HG03280 (cell line): Measurements from ENCODE around the gene CPN2.
A peak's percentile ranks its signal among the peaks of the same experiment; 100 is the strongest.

ENCODE experiments used
- ATAC-seq: cut with Tn5 transposase; IDR thresholded peaks from one replicate; pipeline ENCODE4 v1.9.1; 2021; ENCODE audit warnings: mild to moderate bottlenecking, moderate library complexity; ENCODE audit not compliant: unreplicated experiment

The CPN2 gene

DNA sequence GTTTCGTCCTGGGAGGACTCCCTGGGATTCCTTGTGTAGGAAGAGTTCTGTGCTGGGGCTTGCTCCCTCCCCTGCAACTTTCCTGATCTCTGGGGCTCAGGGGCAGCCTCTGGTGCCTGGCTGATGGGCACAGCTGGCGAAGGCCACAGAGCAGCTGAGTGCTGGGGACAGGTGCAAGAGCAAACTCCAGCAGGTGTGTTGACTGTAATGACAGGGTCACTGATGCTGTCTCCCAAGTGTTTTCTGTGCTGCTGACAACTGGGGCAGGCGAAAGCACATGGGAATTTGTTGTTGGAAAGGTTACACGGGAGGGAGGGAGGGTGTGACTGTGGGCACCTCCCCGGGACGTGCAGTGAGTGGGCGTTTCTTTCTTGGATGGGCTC, 21.6 kb downstream of the CPN2 start:
- ATAC-seq, result no peak

DNA sequence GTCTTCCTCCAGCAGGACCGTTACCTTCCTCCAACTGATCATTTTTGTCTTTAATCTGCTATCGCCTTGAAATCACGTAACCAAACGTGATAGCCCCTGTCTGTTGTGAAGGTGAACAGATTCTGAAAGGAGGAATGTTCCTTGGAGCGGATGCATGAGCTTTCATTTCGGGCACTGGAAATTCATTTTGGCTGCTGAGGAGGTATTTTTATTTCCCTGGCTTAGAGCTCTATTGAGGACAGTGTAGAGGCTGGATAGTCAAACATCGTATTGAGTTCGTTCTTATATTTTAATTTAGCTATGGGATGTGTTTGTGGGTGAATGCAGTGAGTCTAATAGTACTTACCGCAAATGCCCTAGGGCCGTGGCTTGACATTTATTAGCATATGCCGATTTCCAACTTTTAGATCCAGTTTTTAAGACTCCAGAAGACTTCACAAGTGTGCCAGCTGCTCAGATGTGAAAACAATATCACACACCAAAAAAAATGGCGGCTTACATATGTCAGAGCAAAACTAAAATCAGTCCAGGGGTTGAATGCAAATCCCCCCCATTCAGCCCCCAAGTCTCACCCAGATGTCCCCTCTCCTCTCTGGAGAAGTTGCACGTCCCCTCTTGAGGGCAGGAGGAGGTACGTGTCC, 22.1 kb downstream of the CPN2 start:
- ATAC-seq, result no peak

DNA sequence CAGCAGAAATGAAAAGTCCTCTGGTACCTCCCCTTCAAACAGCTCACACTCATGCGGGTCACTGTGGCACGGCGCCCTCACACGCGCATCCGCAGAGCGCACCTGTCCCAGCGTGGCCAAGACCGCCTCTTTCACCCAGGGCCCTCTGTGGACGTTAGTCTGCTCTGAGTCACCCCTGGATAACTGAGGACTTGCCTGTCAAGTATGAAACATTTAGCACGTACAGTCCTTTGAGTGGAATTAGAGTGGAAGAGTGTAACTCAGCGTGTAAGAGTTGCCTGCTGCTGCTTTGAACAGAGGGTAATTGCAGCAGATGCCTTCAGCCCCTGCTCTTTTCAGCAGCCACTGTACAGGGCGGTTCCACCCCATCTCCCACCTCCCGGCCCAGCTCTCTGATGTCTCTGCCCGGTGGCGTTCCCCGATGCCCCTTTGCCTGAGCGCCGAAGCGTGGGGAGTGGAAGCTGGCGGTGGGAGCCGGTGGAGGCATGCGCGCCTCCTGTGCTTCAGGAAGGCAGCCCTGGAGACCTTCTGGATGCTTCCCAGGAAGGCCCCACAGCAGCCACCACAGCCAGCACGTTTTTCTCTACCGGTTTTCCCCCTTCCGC, 23.0 kb downstream of the CPN2 start:
- ATAC-seq, result no peak

DNA sequence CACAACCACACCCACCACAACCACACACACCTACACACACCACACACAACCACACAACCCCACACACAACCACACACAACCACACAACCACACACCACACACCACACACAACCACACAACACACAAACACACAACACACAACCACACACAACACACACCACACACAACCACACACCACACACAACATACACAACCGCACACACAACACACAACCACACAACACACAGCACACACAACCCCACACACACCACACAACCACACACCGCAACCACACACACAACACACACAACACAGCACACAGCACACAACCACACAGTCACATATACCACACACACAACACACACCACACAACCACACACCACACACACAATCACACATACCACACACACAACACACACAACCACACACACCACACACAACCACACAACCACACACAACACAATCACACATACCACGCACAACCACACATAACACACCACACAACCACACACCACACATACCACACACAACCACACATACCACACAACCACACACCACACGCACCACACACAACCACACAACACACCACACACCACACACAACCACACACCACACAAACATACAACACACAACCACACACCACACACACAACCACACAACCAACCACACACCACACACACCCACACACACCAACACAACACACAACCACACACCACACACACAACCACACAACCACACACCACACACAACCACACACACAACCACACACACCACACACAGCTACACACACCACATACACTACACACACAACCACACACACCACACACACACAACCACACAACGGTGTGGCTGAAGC, 23.7 kb downstream of the CPN2 start:
- ATAC-seq, result no peak

DNA sequence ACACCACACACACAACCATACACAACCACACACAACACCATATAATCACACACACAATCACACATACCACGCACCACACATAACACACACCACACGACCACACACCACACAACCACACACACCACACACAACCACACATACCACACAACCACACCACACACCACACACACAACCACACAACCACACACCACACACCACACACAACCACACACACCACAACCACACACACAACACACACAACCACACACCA, 24.2 kb downstream of the CPN2 start:
- no peak for ATAC-seq

DNA sequence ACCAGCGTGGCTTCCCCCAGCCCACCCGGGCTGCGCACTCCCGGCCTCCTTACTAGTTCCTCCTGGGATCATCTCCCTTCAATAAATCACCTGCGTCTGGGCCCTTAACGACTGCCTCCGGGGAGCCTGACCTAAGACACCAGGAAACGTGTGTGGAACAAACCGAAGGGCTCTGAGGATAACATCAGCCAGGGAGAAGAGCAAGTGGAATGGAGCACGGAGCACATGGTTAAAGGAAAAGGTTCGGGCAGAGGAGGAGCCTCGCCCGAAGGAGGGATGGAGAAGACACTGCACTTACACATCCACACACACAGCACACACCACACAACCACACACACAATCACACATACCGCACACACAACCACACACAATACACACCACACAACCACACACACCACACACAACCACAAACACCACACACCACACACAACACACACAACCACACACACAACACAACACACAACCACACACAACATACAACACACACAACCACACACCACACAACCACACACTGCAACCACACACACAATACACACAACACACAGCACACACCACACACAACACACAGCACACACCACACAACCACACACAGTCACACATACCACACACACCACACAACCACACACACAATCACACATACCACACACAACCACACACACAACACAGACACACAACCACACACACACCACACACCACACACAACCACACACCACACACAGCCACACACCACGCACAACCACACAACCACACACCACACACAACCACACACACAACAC, 24.7 kb downstream of the CPN2 start:
- ATAC-seq, result no peak

DNA sequence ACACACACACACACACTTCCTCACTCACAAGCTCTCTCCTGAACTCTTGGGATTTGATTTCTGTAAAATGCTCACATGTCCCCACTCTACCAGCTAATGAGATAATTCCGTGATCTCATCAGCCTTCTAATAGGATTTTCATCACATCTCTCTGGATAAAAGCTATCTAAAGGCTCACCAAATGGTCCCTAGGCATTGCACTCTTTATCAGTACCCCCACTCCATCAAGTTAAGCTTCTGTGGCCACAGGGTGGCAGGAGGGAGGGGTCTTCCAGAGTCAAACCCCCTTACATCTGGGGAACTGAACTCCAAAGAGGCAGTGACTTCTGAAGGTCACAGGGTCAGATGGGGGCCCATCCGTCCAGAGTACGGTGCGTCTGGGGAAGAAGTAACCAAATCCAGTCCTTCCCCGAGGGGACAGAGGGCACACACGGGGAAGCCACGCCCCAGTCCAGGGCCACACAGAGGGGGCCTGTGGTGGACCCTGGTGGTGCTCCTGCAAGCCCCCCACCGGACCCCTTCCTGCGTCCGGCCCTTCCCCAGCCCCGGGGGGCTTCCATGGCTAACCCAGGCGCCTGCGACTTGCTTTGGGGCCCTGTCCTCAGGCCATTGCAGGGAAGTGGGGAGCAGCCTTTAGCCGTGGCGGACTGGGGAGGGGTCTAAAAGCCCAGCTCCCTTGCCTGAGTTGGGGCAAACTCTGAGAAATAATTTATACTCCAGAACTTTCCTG, 25.5 kb downstream of the CPN2 start:
- no peak for ATAC-seq

DNA sequence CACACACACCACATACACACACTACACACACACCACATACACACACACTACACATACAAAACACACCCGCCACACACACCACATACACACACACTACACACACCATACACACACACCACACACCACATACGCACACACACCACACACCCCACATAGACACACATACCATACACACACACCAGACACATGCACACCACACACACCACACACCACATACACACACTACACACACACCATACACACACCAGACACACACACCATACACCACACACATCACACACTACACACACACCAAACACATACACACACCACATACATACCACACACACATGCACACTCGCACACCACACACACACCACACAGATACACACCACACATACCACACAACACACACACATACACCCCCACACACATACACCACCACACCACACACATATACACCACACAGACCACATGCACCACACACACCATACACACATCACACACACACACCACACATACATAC, 26.3 kb downstream of the CPN2 start:
- no peak for ATAC-seq

DNA sequence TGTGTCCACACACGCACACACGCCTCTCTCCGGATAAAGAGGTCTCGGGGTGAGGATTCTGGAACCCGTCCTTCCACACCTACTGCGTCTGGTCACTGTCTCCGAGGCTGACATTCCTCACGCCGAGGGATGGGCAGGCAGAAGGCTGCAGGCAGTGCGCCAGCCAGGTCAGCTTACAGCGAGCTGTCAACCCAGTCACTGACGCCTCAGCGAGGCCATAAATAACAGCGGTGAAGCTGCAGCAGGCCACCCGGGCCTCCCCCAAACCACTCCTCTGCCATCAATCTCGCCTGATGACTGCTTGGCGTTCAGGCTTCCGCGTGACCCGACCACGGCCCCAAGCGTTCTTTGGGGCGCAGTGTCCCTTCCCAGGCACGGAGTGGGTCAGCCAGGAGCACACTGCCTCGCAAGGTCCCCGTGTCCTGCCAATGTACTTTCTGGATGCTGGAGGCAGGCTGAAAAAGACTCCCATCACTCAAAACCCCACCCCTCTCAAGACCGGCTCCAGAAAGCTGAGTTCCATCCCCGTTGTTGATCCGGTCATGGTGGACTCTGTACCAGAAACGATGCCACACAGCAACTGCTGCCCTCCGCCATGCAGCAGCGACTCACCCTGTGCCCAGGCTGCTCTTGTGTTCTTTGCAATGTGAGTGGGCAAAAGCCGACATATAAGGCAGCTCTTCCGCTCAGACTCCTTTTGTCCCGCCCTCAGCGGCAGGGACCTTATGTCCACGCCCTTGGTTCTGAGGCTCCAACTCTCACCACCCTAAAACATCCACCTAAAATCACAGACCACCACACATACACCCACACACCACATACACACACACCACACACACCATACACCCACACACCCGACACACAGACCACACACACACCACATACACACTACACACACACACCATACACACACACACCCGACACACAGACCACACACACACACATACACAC, 27.1 kb downstream of the CPN2 start:
- ATAC-seq, result peak; percentile 43

DNA sequence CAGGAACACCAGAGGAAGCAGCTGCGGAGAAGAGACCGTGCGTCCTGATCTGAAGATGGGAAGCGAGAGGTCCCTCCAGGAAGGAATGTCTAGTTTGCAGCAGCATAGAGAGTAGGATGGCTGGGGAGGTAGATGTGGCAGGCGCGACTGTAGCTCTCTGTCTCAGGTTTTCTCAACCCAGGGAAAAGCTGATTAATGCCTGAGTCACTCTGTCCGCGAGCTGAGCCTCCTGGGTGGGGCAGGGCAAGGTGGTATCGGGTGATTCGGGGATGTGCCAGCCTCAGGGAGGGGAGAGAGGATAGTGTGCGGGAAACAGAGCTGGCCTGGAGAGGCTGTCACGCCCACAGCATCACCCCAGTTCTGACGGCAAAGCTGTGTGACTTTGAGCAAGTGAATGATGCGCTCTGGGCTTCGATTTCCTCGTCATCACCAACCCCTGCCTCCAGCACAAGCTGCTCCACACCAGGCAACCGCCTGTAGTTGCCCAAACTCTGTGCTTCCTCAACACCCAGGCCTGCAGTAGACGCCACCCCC, 28.4 kb downstream of the CPN2 start:
- no peak for ATAC-seq

DNA sequence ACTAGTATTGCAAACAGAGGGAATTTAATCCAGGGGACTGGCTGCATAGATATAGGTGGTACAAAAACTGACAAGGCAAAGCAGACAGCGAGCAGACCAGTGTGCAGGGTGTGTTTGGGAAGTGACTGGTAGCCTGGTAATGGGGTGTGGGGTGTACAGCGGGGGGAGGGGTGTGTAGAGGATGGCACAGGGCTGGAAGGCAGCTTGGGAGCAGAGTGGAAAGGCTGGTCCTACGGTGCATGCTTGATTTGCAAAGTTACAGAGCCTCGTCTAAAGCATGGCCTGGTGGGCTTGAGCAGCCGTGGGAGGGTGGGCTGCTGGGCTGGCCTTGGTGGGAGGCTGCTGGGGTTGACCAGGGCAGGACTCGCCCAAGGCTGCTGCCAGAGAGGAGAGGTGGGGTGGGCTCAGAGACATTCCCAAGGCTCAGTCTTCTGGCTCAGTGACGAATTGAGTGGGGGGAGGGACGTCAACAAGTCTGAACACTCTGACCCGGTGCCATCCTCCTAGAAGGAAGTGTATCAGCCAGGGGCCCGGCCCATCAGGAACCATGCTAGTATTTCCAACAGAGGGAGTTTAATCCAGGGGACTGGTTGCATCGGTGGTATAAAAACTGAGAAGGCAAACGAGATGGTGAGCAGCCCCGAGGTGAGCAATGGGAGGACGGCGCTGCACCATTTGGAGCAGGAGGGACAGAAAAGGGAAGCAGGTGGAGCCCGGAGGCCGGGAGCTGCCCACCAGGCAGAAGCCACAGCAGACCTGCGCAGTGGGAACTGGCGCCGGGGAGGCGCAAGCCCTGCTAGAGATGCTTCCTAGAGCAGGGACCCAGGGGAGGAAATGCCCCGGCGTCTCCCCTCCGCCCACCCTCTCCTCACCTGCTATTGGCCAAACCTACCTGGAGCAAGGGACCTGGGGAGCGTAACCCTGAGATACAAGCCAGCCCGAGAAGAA, 29.2 kb downstream of the CPN2 start:
- ATAC-seq, result no peak

DNA sequence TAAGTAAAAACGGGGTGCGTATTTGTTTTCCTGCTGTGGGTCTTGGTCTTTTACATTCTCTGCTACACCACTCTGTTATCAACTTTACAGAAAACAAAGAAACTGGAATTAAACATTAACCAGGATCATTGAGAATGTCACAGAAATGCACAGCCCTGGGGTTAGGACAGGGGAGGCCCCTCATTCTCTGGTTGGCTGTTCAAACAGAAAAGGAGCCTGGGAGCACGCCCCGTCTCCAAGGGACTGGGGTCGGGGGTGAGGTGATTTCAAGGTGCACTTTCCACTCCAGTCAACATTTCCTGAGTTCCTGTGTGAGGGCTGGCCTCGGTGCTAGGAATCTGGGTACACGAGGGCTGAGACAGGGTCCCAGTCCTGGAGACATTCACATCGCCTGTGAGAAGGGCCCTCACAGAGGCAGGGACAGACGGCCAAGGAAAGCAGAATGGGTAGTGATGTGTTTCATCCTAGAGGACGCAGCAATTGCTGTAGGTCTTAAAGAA, 30.3 kb downstream of the CPN2 start:
- no peak for ATAC-seq

DNA sequence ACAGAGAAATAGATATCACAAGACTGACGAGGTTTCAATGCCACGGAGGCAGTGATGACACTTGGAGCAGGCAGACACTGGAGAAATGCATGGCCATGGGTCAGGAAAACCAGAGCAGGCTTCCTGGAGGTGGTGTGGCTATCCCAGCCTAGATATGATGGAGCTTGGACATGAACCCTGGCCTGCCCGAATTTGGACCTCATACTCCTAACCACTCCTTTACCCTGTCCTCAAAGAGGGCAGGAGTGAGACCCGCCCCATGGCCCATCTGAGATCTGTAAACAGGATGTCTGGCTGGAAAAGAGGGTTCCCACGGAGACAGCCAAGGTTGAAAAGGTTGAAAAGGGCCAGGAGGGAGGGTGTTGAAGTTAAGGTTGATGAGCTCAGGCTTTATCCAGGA, 31.0 kb downstream of the CPN2 start:
- ATAC-seq, result no peak

DNA sequence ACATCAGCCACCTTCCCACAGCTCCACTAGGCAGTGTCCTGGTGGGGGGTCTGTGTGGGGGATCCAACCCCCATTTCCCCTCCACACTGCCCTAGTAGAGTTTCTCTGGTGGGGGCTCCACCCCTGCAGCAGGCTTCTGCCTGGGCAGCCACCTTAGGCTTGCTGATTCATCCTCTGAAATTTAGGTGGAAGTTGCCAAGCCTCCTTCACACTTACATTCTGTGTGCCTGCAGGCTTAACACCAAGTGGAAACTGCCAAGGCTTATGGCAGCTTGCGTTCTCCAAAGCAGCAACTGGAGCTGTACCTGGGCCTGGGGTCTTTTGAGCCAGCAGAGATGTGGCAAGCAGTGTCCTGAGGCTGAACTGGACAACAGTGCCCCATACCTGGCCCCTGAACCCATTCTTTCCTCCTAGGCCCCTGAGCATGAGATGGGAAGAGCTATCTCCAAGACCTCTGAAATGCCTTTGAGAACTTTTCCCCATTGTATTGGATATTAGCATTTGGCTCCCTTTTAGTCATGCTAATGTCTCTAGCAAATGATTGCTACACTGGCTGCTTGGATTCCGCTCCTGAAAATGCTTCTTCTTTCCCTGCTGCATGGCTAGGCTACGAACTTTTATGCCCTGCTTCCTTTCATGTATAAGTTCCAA, 32.5 kb downstream of the CPN2 start:
- ATAC-seq, result no peak

DNA sequence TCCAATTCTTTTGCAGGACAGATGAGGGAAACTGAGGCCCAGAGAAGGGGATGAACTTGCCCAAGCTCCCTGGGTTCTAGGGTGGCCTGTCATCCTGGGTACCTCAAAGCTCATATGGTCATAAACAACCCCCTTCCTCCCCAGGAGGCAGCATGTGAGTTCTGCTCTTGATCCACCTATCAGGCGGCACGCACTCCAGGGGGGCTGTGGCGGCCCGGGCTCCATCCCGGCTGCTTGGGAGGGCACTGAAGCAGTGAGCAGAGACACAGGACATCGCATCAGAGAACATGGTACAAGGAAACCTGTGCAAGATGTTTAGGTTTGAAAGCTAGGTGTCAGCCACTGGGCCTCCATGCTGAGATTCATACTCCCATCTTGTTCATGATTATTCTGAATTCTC, 34.2 kb downstream of the CPN2 start:
- no peak for ATAC-seq

DNA sequence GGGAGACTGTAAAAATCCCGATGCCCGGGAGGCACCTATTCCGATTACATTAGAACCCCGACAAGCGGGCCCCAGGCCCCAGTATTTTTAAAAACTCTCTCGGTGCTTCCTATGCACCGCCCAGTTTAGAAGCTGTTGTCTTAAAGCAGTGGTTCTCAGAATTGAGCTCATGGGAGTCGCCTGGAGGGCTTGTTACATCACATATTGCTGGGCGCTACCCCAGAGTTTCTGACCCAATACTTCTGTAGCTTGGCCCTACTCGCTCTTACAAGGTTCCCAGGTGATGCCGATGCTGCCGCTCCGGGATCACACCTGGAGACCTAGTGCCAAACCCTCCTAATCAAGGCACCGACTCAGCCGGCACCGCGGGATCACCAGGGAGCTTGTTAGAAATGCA, 35.2 kb downstream of the CPN2 start:
- peak; percentile 23 for ATAC-seq

DNA sequence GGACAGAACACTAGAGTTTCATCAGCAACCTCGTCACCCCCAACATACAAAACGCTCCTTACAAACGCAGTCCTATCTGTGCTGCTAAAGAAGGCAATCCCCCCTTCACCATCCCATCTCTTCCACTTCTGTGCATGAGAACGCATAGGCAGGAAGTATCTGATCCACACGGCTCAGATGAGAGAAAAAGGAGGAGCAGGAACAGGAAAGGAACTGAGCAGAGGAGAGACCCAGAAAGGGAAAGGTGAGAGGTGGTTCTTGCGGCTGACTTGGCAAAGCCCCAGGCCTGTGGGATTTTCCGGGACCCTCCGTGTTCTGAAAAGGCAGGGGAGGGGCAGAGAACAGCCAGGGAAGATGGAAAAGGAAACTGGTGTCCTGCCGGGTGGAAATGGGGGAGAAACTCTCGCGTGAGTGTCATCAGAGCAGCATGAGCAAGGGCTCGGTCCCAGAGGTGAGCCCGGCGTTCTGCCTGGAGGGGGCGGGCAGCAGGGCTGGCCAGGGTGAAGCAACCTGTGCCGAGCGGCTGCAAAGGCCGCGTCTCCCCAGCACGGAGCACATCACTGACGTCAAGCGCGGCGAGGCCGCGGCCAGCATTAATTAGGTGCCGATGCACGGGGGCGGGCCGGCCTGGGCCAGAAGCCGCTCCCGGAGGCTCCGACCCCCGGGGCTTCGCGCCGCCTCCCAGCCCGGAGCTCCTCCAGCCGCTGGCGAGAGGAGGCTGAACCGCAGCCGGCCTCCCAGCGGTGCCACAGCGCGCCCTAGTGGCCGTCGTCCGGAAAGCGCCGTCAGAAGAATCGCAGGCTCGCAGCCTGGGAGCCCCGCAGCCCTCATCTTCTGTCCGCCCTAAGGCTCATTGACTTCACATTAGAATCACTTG, 35.8 kb downstream of the CPN2 start:
- peak; percentile 88 for ATAC-seq
